GM18508 (cell line): Measurements from ENCODE around the gene ZBTB20.

Experiments used
- ATAC-seq: cut with Tn5 transposase; IDR thresholded peaks from one replicate; pipeline ENCODE4 v1.9.1; 2021; ENCODE audit warnings: moderate number of reproducible peaks; ENCODE audit not compliant: insufficient read depth, unreplicated experiment

Gene ZBTB20

DNA sequence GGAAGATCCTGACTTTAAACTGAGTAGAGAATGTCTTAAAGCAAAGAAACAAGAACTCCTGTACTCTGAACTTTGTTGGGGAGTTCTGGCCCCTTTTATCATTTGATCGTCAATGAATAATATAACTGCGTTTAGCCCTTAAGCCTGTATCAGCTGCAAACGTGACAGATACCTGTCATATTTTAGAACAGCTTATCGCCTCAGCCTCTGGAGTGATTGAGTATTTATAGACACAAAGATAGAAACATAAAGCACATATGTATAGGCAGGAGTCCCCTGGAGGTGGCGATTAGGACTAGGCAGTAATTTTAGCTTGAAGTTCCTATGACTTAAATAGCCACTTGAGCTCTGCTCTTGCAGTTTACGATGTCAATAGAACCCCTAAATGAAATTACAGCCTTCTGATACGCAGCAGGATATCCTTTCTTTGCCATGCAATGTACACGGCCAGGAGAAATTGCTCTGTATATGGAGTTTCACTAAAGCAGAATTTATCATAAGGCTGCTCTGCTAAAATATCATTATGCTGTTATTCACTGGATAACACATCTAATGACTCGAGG is 531.5 kb downstream of the ZBTB20 start:
- ATAC-seq: no peak

- ATAC-seq: no peak
Observed at GRCh38 chr3:114609973-114610630, 537.0 kb downstream of the ZBTB20 start.

DNA sequence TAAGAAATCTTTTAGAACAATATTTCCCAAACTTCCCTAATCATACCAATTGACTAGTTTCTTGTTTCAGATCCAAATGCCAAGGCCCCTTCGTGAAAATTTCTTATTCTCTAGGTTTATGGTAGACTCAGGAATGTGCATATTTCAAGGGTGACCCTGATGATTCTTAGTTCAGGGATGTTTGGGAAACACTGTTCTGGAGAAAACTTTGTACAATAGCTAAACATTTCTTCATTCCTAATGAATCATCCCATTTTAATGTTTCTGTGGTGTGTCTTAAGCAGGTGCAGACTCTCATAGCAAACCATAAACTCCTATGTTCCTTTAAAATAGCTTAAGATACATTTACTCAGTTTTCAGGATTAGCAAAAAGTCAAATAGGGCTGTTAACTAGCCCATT is 538.8 kb downstream of the ZBTB20 start:
- ATAC-seq: no peak

GRCh38 chr3:114606336-114606735 is 540.8 kb downstream of the ZBTB20 start:
- ATAC-seq: no peak

- ATAC-seq: no peak
Observed at GRCh38 chr3:114600571-114600970, 546.5 kb downstream of the ZBTB20 start.

- ATAC-seq: no peak
Observed at GRCh38 chr3:114597871-114598270, 549.2 kb downstream of the ZBTB20 start.

DNA sequence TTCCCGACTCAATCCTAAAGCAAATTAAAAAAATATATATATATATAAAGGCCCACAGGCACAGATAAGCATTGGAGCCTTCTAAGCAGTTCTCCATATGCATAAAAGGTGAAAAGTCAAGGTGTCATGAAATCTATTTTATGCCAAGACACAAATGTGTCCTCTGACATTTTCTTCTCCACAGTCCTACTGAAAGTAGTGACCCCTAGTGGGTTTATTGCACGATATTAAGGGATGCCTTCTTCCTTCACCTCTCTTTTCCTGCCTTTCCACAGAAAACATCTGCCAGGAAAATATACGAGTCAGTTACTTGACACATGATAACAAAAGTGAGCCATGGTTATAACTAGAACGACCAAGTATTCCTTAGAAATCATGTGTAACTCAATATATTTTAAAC is 550.1 kb downstream of the ZBTB20 start:
- ATAC-seq: no peak

GRCh38 chr3:114596147-114596546 is 550.9 kb downstream of the ZBTB20 start:
- no peak for ATAC-seq

DNA sequence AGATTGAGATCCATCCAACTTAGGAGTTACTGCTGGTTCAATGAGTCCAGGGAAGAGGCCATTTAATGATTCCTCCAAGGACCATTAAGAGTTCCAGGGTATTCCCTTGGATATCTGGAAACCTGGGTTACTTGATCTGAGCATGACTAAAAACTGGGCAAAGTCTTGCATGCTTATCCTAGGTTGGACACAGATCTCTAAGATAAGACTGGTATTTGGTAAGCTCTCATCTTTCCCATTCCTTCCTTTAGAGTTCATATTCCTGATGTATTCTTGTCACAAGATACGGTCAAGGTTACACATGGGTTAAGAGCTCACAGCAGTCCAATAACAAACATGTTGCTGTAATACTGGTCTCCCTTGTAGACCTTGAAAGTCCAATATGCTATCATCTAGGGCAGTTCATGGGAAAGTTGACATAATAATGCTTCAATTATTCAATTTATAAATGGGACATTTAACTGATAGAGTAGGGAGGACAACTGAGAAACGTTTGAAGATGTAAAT is 551.5 kb downstream of the ZBTB20 start:
- no peak for ATAC-seq

DNA sequence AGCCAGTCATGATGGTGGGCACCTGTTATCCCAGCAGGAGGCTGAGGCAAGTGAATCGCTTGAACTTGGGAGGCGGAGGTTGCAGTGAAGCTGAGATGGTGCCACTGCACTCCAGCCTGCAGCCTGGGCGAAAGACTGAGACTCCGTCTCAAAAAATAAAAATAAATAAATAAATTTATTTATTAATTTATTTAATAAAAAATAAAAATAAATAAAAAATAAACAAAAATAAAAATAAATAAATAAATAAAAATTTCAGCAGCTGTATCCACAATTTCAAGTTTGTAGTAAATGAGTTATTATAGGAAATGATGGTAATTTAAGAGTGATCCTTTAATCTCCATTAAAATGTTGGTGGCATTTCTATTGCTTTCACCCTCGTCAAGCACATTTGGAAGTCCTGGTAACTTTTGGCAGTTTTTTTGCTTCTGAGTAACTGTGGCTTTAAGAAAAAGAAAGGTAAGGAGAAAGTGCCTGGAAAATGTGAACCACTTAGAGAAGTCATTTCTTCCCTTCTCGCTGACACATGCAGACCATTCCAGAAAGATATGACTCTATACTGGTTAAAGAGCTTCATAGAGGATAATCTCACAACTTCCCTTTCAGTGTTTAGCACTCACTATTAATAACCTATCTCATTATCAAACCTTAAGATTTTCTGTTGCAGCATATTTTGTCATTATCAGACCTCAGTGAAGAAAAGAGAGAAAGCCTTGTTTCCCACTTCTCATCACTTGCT is 556.6 kb downstream of the ZBTB20 start:
- ATAC-seq: no peak

- ATAC-seq: no peak
Observed at GRCh38 chr3:114587986-114588385, 559.1 kb downstream of the ZBTB20 start.

DNA sequence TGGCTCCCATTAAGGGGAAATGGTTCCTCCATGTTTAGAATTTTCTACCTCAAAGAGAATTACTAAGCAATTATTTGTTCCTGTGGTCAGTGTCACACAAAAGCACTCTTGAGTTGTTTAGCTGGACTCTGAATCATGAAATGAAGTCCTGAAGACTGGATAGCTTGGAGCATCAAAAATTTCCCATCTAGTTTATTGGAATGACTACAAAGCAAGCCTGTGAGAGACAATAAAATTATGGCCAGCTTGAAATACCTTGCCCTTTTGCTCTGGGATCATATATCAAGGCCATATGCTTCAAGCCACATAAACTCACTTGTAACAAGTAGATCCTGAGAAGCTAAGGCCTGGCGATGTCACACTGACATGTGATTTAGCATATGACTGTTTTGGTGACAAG is 561.0 kb downstream of the ZBTB20 start:
- no peak for ATAC-seq

- ATAC-seq: no peak
Observed at GRCh38 chr3:114585687-114586086, 561.4 kb downstream of the ZBTB20 start.

DNA sequence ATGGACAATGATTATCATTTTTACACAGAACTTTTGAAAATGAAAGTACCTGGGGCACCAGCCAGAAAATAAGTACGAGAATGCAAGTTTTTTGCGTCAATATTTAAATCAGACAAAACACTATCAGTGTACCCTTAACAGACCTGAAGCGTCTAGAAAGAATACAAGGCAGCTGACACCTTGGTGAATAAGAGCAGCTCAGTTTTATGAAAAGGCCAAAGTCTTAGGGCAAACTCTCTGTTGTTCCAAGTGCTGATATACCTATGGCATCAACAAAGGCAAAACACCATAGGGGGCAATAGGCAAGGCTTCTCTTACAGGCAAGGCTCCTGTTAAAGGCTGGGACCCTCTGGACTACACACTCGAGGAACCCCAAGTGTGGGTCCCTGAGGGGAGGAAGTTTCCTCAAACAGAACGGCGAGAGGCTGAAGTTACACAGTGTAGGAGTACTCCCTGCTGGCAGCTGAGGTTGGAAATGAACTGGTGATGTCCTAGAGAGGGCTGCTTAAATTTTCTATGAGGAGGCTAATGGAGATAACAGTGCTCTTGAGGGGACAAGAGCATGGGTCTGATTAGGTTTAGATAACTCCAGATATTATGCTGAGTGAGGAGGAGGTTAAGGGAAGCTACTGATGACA is 562.2 kb downstream of the ZBTB20 start:
- ATAC-seq: no peak

- ATAC-seq: peak; percentile 88
Observed at GRCh38 chr3:114582929-114583328, 564.2 kb downstream of the ZBTB20 start.

GRCh38 chr3:114572364-114573062 is 574.6 kb downstream of the ZBTB20 start:
- no peak for ATAC-seq

DNA sequence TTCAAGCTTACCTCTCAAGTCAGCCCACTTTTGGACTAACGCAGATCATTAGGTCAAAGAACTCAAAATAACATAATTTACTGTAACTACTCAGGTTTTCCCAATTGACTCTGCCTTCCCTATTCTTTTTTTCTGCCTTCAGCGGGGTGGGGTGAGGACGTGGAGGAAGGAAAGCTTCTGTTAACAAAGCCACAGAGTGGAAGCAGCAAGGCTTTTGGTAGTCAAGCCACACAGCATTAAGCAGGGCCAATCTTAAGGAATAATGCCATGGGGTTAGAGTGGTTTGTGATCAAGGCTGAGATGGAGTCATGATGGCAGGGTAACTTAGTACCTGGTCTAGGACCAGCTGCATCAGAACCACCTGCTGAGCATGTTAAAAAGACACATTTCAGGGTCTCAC is 575.7 kb downstream of the ZBTB20 start:
- no peak for ATAC-seq

GRCh38 chr3:114569186-114569585 is 577.9 kb downstream of the ZBTB20 start:
- no peak for ATAC-seq

DNA sequence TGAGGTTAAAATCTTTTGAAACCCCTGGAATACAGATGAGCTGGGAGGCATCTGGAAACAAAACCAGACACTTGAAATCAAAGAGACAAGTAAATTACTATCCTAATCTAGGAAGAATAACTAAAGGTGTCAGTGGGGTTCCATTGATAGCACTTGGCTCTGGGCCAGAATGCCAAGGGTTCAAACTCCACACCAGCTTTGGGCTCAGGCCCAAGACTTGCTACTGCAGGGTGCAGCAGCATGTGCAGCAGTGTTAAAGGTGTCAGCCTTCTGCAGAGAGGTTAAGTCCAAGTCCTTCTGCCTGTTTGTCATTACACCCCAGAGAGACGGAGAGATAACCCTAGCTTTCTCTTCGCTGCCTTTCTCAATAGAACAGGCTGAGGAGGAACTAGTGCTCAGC is 579.3 kb downstream of the ZBTB20 start:
- ATAC-seq: no peak

DNA sequence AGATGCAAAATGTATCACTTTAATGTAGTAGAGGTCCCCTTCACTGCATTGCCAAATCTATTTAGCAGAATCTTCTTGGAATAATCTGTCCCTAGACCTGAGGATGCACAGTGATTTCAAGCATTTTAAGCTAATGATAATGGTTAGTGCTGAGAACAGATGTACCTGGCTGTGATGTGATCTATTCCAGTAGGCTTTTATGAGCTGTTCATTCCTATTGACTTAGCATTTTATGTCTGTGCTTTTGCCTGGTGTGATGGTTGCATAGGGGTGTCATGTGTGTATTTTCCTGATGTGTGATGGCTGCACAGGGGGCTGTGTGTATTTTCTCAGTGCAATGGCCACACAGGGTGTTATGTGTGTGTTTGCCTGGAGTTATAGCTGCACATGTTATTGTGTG is 580.3 kb downstream of the ZBTB20 start:
- no peak for ATAC-seq
